Liver (tissue), 2 donors: Measurements from ENCODE around the gene ANKS1A.

Experiments used
- FOXA1 ChIP-seq: IDR thresholded peaks from 2 replicates; pipeline ENCODE4 v1.6.1; 2016; ENCODE audit warnings: antibody characterized with exemption
- TF ChIP-seq, protein P1 (sequence below): IDR thresholded peaks from 2 replicates; pipeline ENCODE4 v1.6.1; 2016; ENCODE audit warnings: antibody characterized with exemption
- TF ChIP-seq, protein P2 (sequence below): fragments of 150-350 bp; IDR thresholded peaks from 2 replicates; pipeline ENCODE4 v1.5.1; 2017; ENCODE audit warnings: improper control_type of control experiment, low read depth, low read length; ENCODE audit not compliant: missing input control
- donor health status: healthy.

- TF ChIP-seq, protein P1, sequence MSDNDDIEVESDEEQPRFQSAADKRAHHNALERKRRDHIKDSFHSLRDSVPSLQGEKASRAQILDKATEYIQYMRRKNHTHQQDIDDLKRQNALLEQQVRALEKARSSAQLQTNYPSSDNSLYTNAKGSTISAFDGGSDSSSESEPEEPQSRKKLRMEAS: no peak
- TF ChIP-seq, protein P2, sequence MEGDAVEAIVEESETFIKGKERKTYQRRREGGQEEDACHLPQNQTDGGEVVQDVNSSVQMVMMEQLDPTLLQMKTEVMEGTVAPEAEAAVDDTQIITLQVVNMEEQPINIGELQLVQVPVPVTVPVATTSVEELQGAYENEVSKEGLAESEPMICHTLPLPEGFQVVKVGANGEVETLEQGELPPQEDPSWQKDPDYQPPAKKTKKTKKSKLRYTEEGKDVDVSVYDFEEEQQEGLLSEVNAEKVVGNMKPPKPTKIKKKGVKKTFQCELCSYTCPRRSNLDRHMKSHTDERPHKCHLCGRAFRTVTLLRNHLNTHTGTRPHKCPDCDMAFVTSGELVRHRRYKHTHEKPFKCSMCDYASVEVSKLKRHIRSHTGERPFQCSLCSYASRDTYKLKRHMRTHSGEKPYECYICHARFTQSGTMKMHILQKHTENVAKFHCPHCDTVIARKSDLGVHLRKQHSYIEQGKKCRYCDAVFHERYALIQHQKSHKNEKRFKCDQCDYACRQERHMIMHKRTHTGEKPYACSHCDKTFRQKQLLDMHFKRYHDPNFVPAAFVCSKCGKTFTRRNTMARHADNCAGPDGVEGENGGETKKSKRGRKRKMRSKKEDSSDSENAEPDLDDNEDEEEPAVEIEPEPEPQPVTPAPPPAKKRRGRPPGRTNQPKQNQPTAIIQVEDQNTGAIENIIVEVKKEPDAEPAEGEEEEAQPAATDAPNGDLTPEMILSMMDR: no peak
- TF ChIP-seq FOXA1: no peak
Measured at GRCh38 chr6:34891296-34891695, 2.2 kb downstream of the ANKS1A start.
